Fibroblast of lung (primary cell): ENCODE results near the gene ZNF511. TPM values are rescaled to one million over a fixed set of nuclear protein-coding genes. Genes with fewer than 3 reads are reported as not detected.

ENCODE experiments used
- DNase-seq, 2 donors: peaks; one replicate each; pipeline versions ENCODE4 v3.0.0 to v3.0.0-alpha.2; 2010; ENCODE audit warnings: low read depth in 2 of 2
- H2AFZ ChIP-seq: 2 replicates; pipeline ENCODE4 v1.5.1; 2012; ENCODE audit warnings: low read length, control low read depth, inconsistent platforms
- H3K27ac ChIP-seq: 2 replicates; pipeline ENCODE4 v1.5.1; 2011; ENCODE audit warnings: low read length, control low read depth; ENCODE audit not compliant: insufficient read depth
- H3K27me3 ChIP-seq: 2 replicates; pipeline ENCODE4 v1.5.1; 2011; ENCODE audit warnings: mild to moderate bottlenecking, low read length; ENCODE audit not compliant: control insufficient read depth, insufficient read depth
- H3K36me3 ChIP-seq: 2 replicates; pipeline ENCODE4 v1.5.1; 2011; ENCODE audit warnings: low read length; ENCODE audit not compliant: control insufficient read depth, insufficient read depth
- H3K4me1 ChIP-seq: 2 replicates; pipeline ENCODE4 v1.5.1; 2011; ENCODE audit warnings: low read length; ENCODE audit not compliant: control insufficient read depth, insufficient read depth; ENCODE audit errors: extremely low read depth
- H3K4me2 ChIP-seq: 2 replicates; pipeline ENCODE4 v1.5.1; 2011; ENCODE audit warnings: low read length, control low read depth; ENCODE audit not compliant: insufficient read depth; ENCODE audit errors: extremely low read depth
- H3K4me3 ChIP-seq, 4 experiments: fragments of 200-600 bp in 1 of 4; sonication (generic) in 1 of 4; replicated peaks in 1 of 4; 2 replicates each; pipeline ENCODE4 v1.5.1; 2011 to 2016; ENCODE audit warnings: low read length in 4 of 4, low read depth in 3 of 4, mild to moderate bottlenecking in 3 of 4, control low read depth in 2 of 4, inconsistent platforms in 1 of 4, mixed read lengths in 1 of 4; ENCODE audit not compliant: insufficient read depth in 1 of 4; ENCODE audit errors: control extremely low read depth in 1 of 4
- H3K79me2 ChIP-seq: 2 replicates; pipeline ENCODE4 v1.5.1; 2012; ENCODE audit warnings: mild to moderate bottlenecking, low read length, inconsistent platforms; ENCODE audit not compliant: control insufficient read depth, insufficient read depth
- H3K9ac ChIP-seq: 2 replicates; pipeline ENCODE4 v1.5.1; 2011; ENCODE audit warnings: mild to moderate bottlenecking, low read length, control low read depth; ENCODE audit not compliant: insufficient read depth
- H3K9me3 ChIP-seq: 2 replicates; pipeline ENCODE4 v1.5.1; 2012; ENCODE audit warnings: low read depth, low read length; ENCODE audit not compliant: control insufficient read depth, insufficient read depth
- H4K20me1 ChIP-seq: 2 replicates; pipeline ENCODE4 v1.5.1; 2011; ENCODE audit warnings: low read length; ENCODE audit not compliant: control insufficient read depth, insufficient read depth; ENCODE audit errors: extremely low read depth
- CTCF ChIP-seq, 2 donors: IDR thresholded peaks in 1 of 2; conservative IDR thresholded peaks in 1 of 2; 1 replicate in 1 of 2; 2 replicates in 1 of 2; pipeline ENCODE4 v1.5.1; 2011 to 2012; ENCODE audit warnings: low read length in 2 of 2, control low read depth in 1 of 2, inconsistent platforms in 1 of 2, low read depth in 1 of 2, mild to moderate bottlenecking in 1 of 2
- EZH2 ChIP-seq: IDR thresholded peaks from 2 replicates; pipeline ENCODE4 v1.5.1; 2012; ENCODE audit warnings: low read length, control low read depth, mild to moderate bottlenecking; ENCODE audit errors: missing control alignments
- polyA plus RNA-seq, 2 donors: library from polyadenylated mRNA; depleted of rRNA in 1 of 2; stranded (reverse) in 1 of 2; unstranded in 1 of 2; fragments of >200 nt; gene quantifications; 2 replicates each; pipeline ENCODE4 v1.2.1, GENCODE V29; 2011 to 2012; ENCODE audit warnings: missing spikeins in 1 of 2
- total RNA-seq: library from RNA; depleted of rRNA; stranded (reverse); fragments of >200 nt; gene quantifications from 2 replicates; pipeline ENCODE4 v1.2.1, GENCODE V29; 2014

Gene ZNF511
- total and polyA plus RNA-seq, 2 donors (not counting 1 experiment from before 2014, with no cell fraction given): 18.5 to 27.7 TPM

GRCh38 chr10:133325440-133326222 lies 16.9 kb downstream of the ZNF511 start:
- Histone ChIP-seq H3K9ac (peak overlapping the region; percentile 37), H3K27me3 (peaks cover 13% of the 10 kb centered on the region), H3K9me3 (no peaks in the 10 kb centered on the region), H3K4me3 (peak overlapping the region; percentile 23 to 50 (median 30)), H3K4me2 (peak overlapping the region; percentile 51), H3K79me2 (no peaks in the 10 kb centered on the region), H4K20me1 (no peaks in the 10 kb centered on the region), H3K4me1 (peaks cover 9% of the 10 kb centered on the region), H3K27ac (no peak overlapping the region), H3K36me3 (no peaks in the 10 kb centered on the region), H2AFZ (peak overlapping the region; percentile 30)
- DNase-seq: no peak
- TF ChIP-seq CTCF (conservative IDR thresholded peaks at IDR 0.05 in 1 of 2, IDR thresholded peaks at IDR 0.05 in 1 of 2; ENCODE audit: low read depth in 1 of 2, low read length in 2 of 2): no peak
- TF ChIP-seq EZH2: peak; percentile 94

GRCh38 chr10:133326223-133326551 lies 17.5 kb downstream of the ZNF511 start:
- no peaks in the 10 kb centered on the region for H3K9me3 ChIP-seq
- H3K4me1 ChIP-seq: peaks cover 9% of the 10 kb centered on the region
- H3K27ac ChIP-seq: no peak overlapping the region
- H4K20me1 ChIP-seq: no peaks in the 10 kb centered on the region
- H3K79me2 ChIP-seq: no peaks in the 10 kb centered on the region
- no peak overlapping the region for H2AFZ ChIP-seq
- TF ChIP-seq CTCF (conservative IDR thresholded peaks at IDR 0.05 in 1 of 2, IDR thresholded peaks at IDR 0.05 in 1 of 2; ENCODE audit: low read depth in 1 of 2, low read length in 2 of 2) (no peak), EZH2 (peak; percentile 80)
- H3K9ac ChIP-seq: no peak overlapping the region
- H3K4me2 ChIP-seq: peak overlapping the region; percentile 44
- H3K36me3 ChIP-seq: no peaks in the 10 kb centered on the region
- no peak for DNase-seq
- peak overlapping the region in 2 of 4 experiments; percentile 24 to 50 for H3K4me3 ChIP-seq
- H3K27me3 ChIP-seq: peaks cover 18% of the 10 kb centered on the region

GRCh38 chr10:133326745-133327650 lies 18.3 kb downstream of the ZNF511 start:
- Histone ChIP-seq H3K4me2 (peak overlapping the region; percentile 44), H4K20me1 (no peaks in the 10 kb centered on the region), H3K27me3 (peaks cover 20% of the 10 kb centered on the region), H3K27ac (no peak overlapping the region), H3K4me1 (peaks cover 9% of the 10 kb centered on the region), H3K9ac (no peak overlapping the region), H3K4me3 (no peak overlapping the region), H3K79me2 (no peaks in the 10 kb centered on the region), H2AFZ (no peak overlapping the region), H3K36me3 (no peaks in the 10 kb centered on the region), H3K9me3 (no peaks in the 10 kb centered on the region)
- TF ChIP-seq EZH2: no peak
- TF ChIP-seq CTCF (conservative IDR thresholded peaks at IDR 0.05 in 1 of 2, IDR thresholded peaks at IDR 0.05 in 1 of 2; ENCODE audit: low read depth in 1 of 2, low read length in 2 of 2): no peak
- DNase-seq: peak; percentile 52 to 55
